Activated naive CD4-positive, alpha-beta T cell treated with anti-CD3 and anti-CD28 coated beads, Interleukin-2, amount 50 U/mL, for 24 hours (primary cell): ENCODE data around the gene ANGPTL7.

Experiments
- H3K27ac Mint-ChIP-seq: one replicate; pipeline ENCODE4 v1.8.0; 2021; ENCODE audit warnings: mild to moderate bottlenecking, mixed read lengths
- H3K27me3 Mint-ChIP-seq: one replicate; pipeline ENCODE4 v1.8.0; 2021; ENCODE audit warnings: mixed read lengths
- H3K36me3 Mint-ChIP-seq: one replicate; pipeline ENCODE4 v1.8.0; 2021; ENCODE audit warnings: mixed read lengths
- H3K4me1 Mint-ChIP-seq: one replicate; pipeline ENCODE4 v1.8.0; 2021; ENCODE audit warnings: mixed read lengths
- H3K4me3 Mint-ChIP-seq: one replicate; pipeline ENCODE4 v1.8.0; 2021; ENCODE audit warnings: mild to moderate bottlenecking, mixed read lengths
- H3K9me3 Mint-ChIP-seq: one replicate; pipeline ENCODE4 v1.8.0; 2021; ENCODE audit warnings: mixed read lengths

Gene ANGPTL7

DNA sequence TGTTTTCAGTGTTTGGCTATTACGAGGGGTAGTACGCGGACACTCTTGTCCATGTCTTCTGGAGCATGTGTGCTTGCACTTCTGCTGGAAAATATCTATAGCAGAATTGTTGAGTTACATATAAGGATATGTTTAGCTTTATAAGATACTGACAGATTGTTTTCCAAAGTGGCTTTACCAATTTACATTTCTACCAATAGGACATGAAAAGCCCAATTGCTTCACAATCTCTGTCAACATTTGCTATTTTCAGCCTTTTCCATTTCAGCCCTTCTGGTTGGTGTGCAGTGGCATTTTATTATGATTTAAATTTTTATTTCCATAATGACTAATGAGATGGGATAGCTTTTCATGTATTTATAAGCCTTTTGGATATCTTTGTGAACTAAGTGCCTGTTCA lies 6.3 kb upstream of the ANGPTL7 start:
- H3K36me3 Mint-ChIP-seq, result peaks cover 4% of the 10 kb centered on the region
- H3K9me3 Mint-ChIP-seq, result no peaks in the 10 kb centered on the region
- H3K27me3 Mint-ChIP-seq, result no peaks in the 10 kb centered on the region
- no peak overlapping the region for H3K4me3 Mint-ChIP-seq
- H3K27ac Mint-ChIP-seq, result no peak overlapping the region
- H3K4me1 Mint-ChIP-seq, result no peaks in the 10 kb centered on the region

GRCh38 chr1:11184973-11185372 lies 4.2 kb upstream of the ANGPTL7 start:
- Mint-ChIP-seq H3K27ac (no peak overlapping the region), H3K4me3 (no peak overlapping the region), H3K4me1 (no peaks in the 10 kb centered on the region), H3K9me3 (no peaks in the 10 kb centered on the region), H3K36me3 (peaks cover 2% of the 10 kb centered on the region), H3K27me3 (no peaks in the 10 kb centered on the region)

DNA sequence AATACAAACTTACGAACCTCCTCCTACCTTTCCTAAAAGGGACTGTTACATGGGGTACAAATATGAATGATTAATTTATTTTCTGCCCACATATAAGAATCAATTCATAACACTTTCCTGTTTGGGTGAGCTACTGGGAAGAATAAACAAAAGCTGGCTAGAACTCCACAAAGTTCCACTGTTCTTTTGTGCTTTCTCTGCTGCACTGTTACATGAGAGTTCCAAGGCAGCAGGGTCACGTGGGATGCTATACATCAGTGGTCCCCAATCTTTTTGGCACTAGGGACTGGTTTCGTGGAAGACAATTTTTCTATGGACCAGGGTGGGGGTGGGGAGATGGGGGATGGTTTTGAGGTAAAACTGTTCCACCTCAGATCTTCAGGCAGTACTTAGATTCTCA lies 2.2 kb upstream of the ANGPTL7 start:
- no peak overlapping the region for H3K4me3 Mint-ChIP-seq
- no peaks in the 10 kb centered on the region for H3K4me1 Mint-ChIP-seq
- peaks cover 5% of the 10 kb centered on the region for H3K36me3 Mint-ChIP-seq
- H3K27me3 Mint-ChIP-seq, result no peaks in the 10 kb centered on the region
- H3K9me3 Mint-ChIP-seq, result no peaks in the 10 kb centered on the region
- no peak overlapping the region for H3K27ac Mint-ChIP-seq

DNA sequence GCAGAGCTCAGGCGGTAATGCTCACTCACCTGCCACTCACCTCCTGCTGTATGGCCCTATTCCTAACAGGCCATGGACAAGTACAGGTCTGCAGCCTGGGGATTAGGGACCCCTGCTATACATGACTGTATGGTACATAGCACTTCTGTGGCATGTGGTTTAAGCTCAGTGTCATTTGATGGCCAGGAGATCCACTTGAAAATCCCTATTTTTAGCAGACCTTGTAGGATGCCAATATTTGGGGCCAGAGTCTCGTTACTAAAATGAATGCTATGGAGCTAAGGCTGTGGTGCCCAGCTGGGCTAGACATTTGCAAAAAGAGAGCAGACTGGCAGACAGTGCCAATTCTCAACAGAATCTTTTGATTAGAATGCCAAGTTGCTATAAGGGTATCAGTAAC lies 1.7 kb upstream of the ANGPTL7 start:
- H3K4me3 Mint-ChIP-seq, result no peak overlapping the region
- H3K4me1 Mint-ChIP-seq, result no peaks in the 10 kb centered on the region
- H3K36me3 Mint-ChIP-seq, result peaks cover 5% of the 10 kb centered on the region

DNA sequence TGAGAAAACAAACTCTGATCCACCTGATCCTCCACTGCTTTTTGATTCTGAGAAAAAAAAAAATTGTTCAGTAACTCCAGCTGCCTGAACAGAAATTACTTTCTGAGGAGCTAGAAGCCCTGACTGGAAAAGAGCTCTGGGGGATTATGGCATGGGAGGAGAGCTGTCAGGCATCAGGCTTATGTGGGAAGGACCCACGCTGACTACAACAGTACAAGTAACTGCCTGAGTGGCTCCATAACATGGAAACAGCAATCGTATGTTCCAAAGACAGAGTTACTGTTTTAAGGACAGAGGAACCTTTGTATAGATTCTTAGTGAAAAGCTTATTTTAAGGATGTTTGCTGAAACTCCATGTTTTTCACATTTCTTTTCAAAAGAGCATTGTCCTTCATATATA lies 1.2 kb upstream of the ANGPTL7 start:
- peaks cover 5% of the 10 kb centered on the region for H3K36me3 Mint-ChIP-seq
- no peaks in the 10 kb centered on the region for H3K4me1 Mint-ChIP-seq
- no peak overlapping the region for H3K4me3 Mint-ChIP-seq
- H3K27ac Mint-ChIP-seq, result no peak overlapping the region
- no peaks in the 10 kb centered on the region for H3K9me3 Mint-ChIP-seq
- no peaks in the 10 kb centered on the region for H3K27me3 Mint-ChIP-seq

More for the DNA sequence above, 1.7 kb upstream of the ANGPTL7 start:
- Mint-ChIP-seq H3K27ac (no peak overlapping the region), H3K9me3 (no peaks in the 10 kb centered on the region), H3K27me3 (no peaks in the 10 kb centered on the region)

DNA sequence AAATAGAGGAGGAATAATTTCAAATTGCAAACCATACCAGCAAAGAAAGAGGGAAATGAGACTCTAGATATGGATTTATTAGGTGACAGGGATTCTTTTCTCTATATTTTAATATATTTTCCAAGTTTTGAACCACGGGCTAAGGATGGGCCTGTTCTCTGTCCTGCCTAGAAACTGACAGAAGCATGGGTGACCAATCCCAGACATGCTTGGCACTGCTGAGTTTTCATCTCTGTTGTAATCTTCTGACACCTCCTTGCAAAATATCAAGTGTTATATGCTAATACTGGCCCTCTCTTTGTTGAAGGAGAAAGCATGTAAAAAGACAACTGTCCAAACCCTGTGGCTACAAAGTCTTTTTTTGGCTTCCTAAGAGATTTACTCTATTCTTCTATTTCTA lies 774 bp upstream of the ANGPTL7 start:
- Mint-ChIP-seq H3K27ac (no peak overlapping the region), H3K9me3 (no peaks in the 10 kb centered on the region), H3K4me3 (no peak overlapping the region), H3K27me3 (no peaks in the 10 kb centered on the region), H3K36me3 (peaks cover 5% of the 10 kb centered on the region), H3K4me1 (no peaks in the 10 kb centered on the region)

DNA sequence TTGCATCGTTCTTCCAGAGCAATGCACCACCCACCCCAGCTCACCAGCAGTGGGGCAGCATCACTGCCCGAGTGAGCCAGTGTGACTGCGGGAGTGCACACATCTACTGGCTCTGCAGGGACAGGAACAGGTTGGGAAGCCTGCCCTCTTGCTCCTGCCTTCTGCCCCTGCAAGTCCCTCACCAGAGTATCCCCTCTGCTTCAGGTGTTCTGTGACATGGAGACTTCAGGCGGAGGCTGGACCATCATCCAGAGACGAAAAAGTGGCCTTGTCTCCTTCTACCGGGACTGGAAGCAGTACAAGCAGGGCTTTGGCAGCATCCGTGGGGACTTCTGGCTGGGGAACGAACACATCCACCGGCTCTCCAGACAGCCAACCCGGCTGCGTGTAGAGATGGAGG lies 4.2 kb downstream of the ANGPTL7 start:
- Mint-ChIP-seq H3K27ac (no peak overlapping the region), H3K36me3 (peaks cover 14% of the 10 kb centered on the region), H3K9me3 (no peaks in the 10 kb centered on the region), H3K27me3 (no peaks in the 10 kb centered on the region), H3K4me3 (no peak overlapping the region), H3K4me1 (no peaks in the 10 kb centered on the region)

DNA sequence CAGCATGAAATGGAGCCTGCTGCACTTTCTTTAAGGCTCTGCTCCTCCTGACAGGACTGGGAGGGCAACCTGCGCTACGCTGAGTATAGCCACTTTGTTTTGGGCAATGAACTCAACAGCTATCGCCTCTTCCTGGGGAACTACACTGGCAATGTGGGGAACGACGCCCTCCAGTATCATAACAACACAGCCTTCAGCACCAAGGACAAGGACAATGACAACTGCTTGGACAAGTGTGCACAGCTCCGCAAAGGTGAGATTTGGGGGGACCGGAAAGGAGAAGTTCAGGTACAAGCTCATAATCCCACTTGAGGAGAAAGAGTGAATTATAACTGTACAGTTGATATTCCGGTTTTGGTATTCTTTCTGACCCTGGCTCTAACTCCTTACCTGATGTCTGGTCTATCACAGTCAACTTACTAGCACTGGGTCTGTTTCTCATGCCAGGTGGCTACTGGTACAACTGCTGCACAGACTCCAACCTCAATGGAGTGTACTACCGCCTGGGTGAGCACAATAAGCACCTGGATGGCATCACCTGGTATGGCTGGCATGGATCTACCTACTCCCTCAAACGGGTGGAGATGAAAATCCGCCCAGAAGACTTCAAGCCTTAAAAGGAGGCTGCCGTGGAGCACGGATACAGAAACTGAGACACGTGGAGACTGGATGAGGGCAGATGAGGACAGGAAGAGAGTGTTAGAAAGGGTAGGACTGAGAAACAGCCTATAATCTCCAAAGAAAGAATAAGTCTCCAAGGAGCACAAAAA lies 5.4 kb downstream of the ANGPTL7 start:
- H3K27ac Mint-ChIP-seq, result no peak overlapping the region
- peaks cover 21% of the 10 kb centered on the region for H3K36me3 Mint-ChIP-seq
- H3K4me3 Mint-ChIP-seq, result no peak overlapping the region
- no peaks in the 10 kb centered on the region for H3K9me3 Mint-ChIP-seq
- no peaks in the 10 kb centered on the region for H3K4me1 Mint-ChIP-seq
- no peaks in the 10 kb centered on the region for H3K27me3 Mint-ChIP-seq

GRCh38 chr1:11196945-11197344 lies 7.8 kb downstream of the ANGPTL7 start:
- H3K27ac Mint-ChIP-seq, result peak overlapping the region; percentile 35

GRCh38 chr1:11197359-11197758 lies 8.2 kb downstream of the ANGPTL7 start:
- H3K9me3 Mint-ChIP-seq, result no peaks in the 10 kb centered on the region
- peaks cover 18% of the 10 kb centered on the region for H3K36me3 Mint-ChIP-seq
- H3K4me3 Mint-ChIP-seq, result no peak overlapping the region
- no peaks in the 10 kb centered on the region for H3K27me3 Mint-ChIP-seq
- no peaks in the 10 kb centered on the region for H3K4me1 Mint-ChIP-seq
- H3K27ac Mint-ChIP-seq, result peak overlapping the region; percentile 35

More at GRCh38 chr1:11196945-11197344, 7.8 kb downstream of the ANGPTL7 start:
- no peaks in the 10 kb centered on the region for H3K9me3 Mint-ChIP-seq
- peaks cover 18% of the 10 kb centered on the region for H3K36me3 Mint-ChIP-seq
- H3K27me3 Mint-ChIP-seq, result no peaks in the 10 kb centered on the region
- H3K4me3 Mint-ChIP-seq, result no peak overlapping the region
- no peaks in the 10 kb centered on the region for H3K4me1 Mint-ChIP-seq

DNA sequence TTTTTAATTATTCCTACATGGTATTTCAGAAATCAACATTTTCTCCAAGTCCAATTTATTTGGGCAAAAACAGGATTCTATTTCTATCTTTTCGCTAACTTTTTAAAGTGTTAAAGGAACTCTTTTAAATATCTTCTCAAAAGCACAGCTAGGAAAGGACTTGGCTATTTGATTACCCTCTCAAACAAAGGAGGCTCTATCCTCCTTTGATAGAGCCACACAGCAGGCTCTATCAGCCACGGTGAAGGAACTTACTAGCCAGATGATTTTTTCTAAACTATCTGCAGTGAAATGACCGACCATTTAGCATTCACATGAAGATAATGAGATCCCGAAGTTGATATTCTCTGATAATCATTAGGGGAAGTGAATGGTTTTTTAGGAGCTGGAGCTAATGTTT lies 9.1 kb downstream of the ANGPTL7 start:
- Mint-ChIP-seq H3K4me1 (no peaks in the 10 kb centered on the region), H3K27me3 (no peaks in the 10 kb centered on the region), H3K4me3 (no peak overlapping the region), H3K9me3 (no peaks in the 10 kb centered on the region), H3K36me3 (peaks cover 18% of the 10 kb centered on the region), H3K27ac (no peak overlapping the region)

DNA sequence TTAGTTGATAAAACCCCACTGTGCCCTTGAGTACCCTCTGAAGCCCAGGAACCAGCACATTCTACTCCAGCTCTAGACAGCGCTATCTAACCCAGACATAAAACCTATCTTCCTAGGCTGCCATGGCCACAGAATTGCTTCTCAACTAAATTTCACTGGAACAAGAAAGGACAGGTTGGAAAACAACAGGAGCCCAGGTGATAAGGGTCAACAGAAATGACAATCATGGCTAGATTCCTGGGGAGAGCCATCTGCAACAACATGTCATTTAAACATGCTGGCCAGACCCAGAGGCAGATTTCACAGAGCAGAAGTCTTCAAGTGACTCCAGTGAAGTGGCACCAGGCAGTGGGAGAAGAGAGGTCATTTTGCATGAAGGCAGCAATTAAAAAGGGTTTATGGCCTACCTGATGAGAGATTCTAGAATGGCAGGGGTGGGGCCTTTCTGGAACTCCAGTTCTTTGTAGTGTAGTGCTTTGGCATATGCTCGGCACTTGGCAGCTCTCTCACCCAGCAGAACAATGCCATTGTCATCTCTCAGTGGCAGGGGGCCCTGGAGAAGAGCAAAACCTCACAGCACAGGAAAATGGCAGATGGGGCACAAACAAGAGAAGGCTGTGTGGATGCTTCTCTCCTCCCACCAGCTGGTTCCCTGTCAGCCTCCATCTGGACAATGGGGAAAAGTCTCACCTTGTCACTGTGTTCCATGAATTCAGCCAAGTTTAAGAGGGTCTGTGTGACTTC lies 9.9 kb downstream of the ANGPTL7 start:
- no peak overlapping the region for H3K27ac Mint-ChIP-seq
- no peaks in the 10 kb centered on the region for H3K27me3 Mint-ChIP-seq
- no peaks in the 10 kb centered on the region for H3K4me1 Mint-ChIP-seq
- no peaks in the 10 kb centered on the region for H3K9me3 Mint-ChIP-seq
- H3K36me3 Mint-ChIP-seq, result peaks cover 23% of the 10 kb centered on the region
- no peak overlapping the region for H3K4me3 Mint-ChIP-seq

GRCh38 chr1:11204396-11205190 lies 15.4 kb downstream of the ANGPTL7 start:
- H3K27me3 Mint-ChIP-seq, result no peaks in the 10 kb centered on the region
- no peak overlapping the region for H3K27ac Mint-ChIP-seq
- H3K4me1 Mint-ChIP-seq, result no peaks in the 10 kb centered on the region
- no peaks in the 10 kb centered on the region for H3K9me3 Mint-ChIP-seq
- H3K36me3 Mint-ChIP-seq, result peaks cover 5% of the 10 kb centered on the region
- no peak overlapping the region for H3K4me3 Mint-ChIP-seq

- Mint-ChIP-seq H3K9me3 (no peaks in the 10 kb centered on the region), H3K4me3 (no peak overlapping the region), H3K4me1 (no peaks in the 10 kb centered on the region), H3K27me3 (no peaks in the 10 kb centered on the region), H3K36me3 (peaks cover 16% of the 10 kb centered on the region), H3K27ac (no peak overlapping the region)
Observed at GRCh38 chr1:11207898-11208611, 18.9 kb downstream of the ANGPTL7 start.

GRCh38 chr1:11211461-11211860 lies 22.3 kb downstream of the ANGPTL7 start:
- H3K9me3 Mint-ChIP-seq, result no peaks in the 10 kb centered on the region
- H3K4me1 Mint-ChIP-seq, result no peaks in the 10 kb centered on the region
- peak overlapping the region; percentile 24 for H3K27ac Mint-ChIP-seq
- H3K27me3 Mint-ChIP-seq, result no peaks in the 10 kb centered on the region
- no peak overlapping the region for H3K4me3 Mint-ChIP-seq
- H3K36me3 Mint-ChIP-seq, result peaks cover 13% of the 10 kb centered on the region
